ENCODE results near the gene BRCA2.

DNA sequence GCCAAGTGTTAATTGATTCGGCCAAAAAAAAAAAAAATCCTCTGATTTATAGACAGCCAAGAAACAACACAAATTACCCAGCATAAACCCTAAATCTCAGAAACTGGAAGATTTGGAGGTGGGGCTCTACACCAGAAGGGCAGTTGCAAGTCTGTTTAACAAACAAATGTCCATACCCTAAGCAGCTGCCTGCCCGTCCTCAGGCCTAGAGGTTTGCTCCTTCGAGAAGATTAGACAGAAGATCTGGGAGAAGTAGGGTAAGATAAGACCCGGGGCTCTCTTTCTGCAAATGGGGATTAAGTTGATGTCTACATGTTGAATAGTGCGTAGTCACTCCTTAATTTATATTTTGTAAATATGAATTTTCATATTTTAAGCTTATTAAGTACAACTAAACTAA lies 116.1 kb downstream of the BRCA2 start:
- no peak for TF ChIP-seq POLR2A (IDR thresholded peaks at IDR 0.05)
- TF ChIP-seq, protein P1, sequence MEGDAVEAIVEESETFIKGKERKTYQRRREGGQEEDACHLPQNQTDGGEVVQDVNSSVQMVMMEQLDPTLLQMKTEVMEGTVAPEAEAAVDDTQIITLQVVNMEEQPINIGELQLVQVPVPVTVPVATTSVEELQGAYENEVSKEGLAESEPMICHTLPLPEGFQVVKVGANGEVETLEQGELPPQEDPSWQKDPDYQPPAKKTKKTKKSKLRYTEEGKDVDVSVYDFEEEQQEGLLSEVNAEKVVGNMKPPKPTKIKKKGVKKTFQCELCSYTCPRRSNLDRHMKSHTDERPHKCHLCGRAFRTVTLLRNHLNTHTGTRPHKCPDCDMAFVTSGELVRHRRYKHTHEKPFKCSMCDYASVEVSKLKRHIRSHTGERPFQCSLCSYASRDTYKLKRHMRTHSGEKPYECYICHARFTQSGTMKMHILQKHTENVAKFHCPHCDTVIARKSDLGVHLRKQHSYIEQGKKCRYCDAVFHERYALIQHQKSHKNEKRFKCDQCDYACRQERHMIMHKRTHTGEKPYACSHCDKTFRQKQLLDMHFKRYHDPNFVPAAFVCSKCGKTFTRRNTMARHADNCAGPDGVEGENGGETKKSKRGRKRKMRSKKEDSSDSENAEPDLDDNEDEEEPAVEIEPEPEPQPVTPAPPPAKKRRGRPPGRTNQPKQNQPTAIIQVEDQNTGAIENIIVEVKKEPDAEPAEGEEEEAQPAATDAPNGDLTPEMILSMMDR (IDR thresholded peaks at IDR 0.05), result no peak
